Measurements from ENCODE around the gene TMTC2.

The TMTC2 gene

GRCh38 chr12:82682851-82683261 is 3.9 kb upstream of the TMTC2 start:
- DNase-seq, result no peak

- peak; percentile 86 for DNase-seq
Measured at GRCh38 chr12:82685790-82686167, 927 bp upstream of the TMTC2 start.

GRCh38 chr12:82687021-82688011 is 610 bp downstream of the TMTC2 start:
- peak; percentile 38 for DNase-seq

GRCh38 chr12:82688035-82688501 is 1.4 kb downstream of the TMTC2 start:
- no peak for DNase-seq

- DNase-seq, result no peak
Measured at GRCh38 chr12:82688596-82688995, 1.9 kb downstream of the TMTC2 start.

GRCh38 chr12:82690006-82690405 is 3.3 kb downstream of the TMTC2 start:
- DNase-seq, result no peak

- no peak for DNase-seq
Measured at GRCh38 chr12:82691513-82691912, 4.8 kb downstream of the TMTC2 start.

- no peak for DNase-seq
Measured at GRCh38 chr12:82694276-82694675, 7.6 kb downstream of the TMTC2 start.

- DNase-seq, result no peak
Measured at GRCh38 chr12:82694970-82695369, 8.3 kb downstream of the TMTC2 start.

- no peak for DNase-seq
Measured at GRCh38 chr12:82695531-82695930, 8.8 kb downstream of the TMTC2 start.

GRCh38 chr12:82696543-82696942 is 9.8 kb downstream of the TMTC2 start:
- no peak for DNase-seq

- no peak for DNase-seq
Measured at GRCh38 chr12:82698708-82699564, 12.2 kb downstream of the TMTC2 start.

GRCh38 chr12:82705774-82706173 is 19.1 kb downstream of the TMTC2 start:
- DNase-seq, result no peak

- no peak for DNase-seq
Measured at GRCh38 chr12:82708061-82708879, 21.6 kb downstream of the TMTC2 start.

- no peak for DNase-seq
Measured at GRCh38 chr12:82709794-82710355, 23.2 kb downstream of the TMTC2 start.

- no peak for DNase-seq
Measured at GRCh38 chr12:82710741-82711140, 24.0 kb downstream of the TMTC2 start.

GRCh38 chr12:82714427-82714826 is 27.7 kb downstream of the TMTC2 start:
- DNase-seq, result no peak

GRCh38 chr12:82721726-82722125 is 35.0 kb downstream of the TMTC2 start:
- DNase-seq, result no peak

- DNase-seq, result no peak
Measured at GRCh38 chr12:82723093-82723492, 36.4 kb downstream of the TMTC2 start.

GRCh38 chr12:82723891-82724290 is 37.2 kb downstream of the TMTC2 start:
- no peak for DNase-seq

GRCh38 chr12:82725741-82726140 is 39.0 kb downstream of the TMTC2 start:
- DNase-seq, result no peak

- no peak for DNase-seq
Measured at GRCh38 chr12:82727886-82728285, 41.2 kb downstream of the TMTC2 start.

Data from NCI-H1417 treated with DMSO at 0.1 percent for 48 hours (cell line).